Measurements from ENCODE around the gene ERF.

ERF gene

GRCh38 chr19:42214810-42215485, 40.0 kb downstream of the ERF start:
- no peak for DNase-seq (ENCODE audit: low read depth in 2 of 2)

- DNase-seq (ENCODE audit: low read depth in 2 of 2): no peak
These were observed 42.0 kb downstream of the ERF start for GRCh38 chr19:42212886-42213285.

- no peak for DNase-seq (ENCODE audit: low read depth in 2 of 2)
These were observed 46.3 kb downstream of the ERF start for GRCh38 chr19:42208612-42209011.

- no peak for DNase-seq (ENCODE audit: low read depth in 2 of 2)
These were observed 47.1 kb downstream of the ERF start for GRCh38 chr19:42207767-42208271.

GRCh38 chr19:42206871-42207755, 47.8 kb downstream of the ERF start:
- DNase-seq (ENCODE audit: low read depth in 2 of 2): no peak

GRCh38 chr19:42204664-42205063, 50.3 kb downstream of the ERF start:
- no peak for DNase-seq (ENCODE audit: low read depth in 2 of 2)

- no peak for DNase-seq (ENCODE audit: low read depth in 2 of 2)
These were observed 51.2 kb downstream of the ERF start for GRCh38 chr19:42203700-42204099.

- no peak for DNase-seq (ENCODE audit: low read depth in 2 of 2)
These were observed 52.5 kb downstream of the ERF start for GRCh38 chr19:42202290-42202880.

- no peak for DNase-seq (ENCODE audit: low read depth in 2 of 2)
These were observed 53.2 kb downstream of the ERF start for GRCh38 chr19:42201489-42202289.

- DNase-seq (ENCODE audit: low read depth in 2 of 2): no peak
These were observed 54.7 kb downstream of the ERF start for GRCh38 chr19:42200116-42200715.

- no peak for DNase-seq (ENCODE audit: low read depth in 2 of 2)
These were observed 55.4 kb downstream of the ERF start for GRCh38 chr19:42199440-42200115.

GRCh38 chr19:42198676-42199439, 56.1 kb downstream of the ERF start:
- DNase-seq (ENCODE audit: low read depth in 2 of 2): peak; percentile 47 to 52

All from stimulated activated CD8-positive, alpha-beta memory T cell treated with anti-CD3 and anti-CD28 coated beads, Interleukin-7, amount 100 ng/mL, for 1 hour (primary cell).